Heart right ventricle (tissue), 16 donors: ENCODE measurements around the gene KRT9. TPM values are rescaled to one million over a fixed set of nuclear protein-coding genes. Genes with fewer than 3 reads are reported as not detected.

Source experiments
- ATAC-seq, 8 donors: fragments of 200-7000 bp; cut with Tn5 transposase; one replicate each; pipeline ENCODE4 v1.9.1; 2020; ENCODE audit warnings: mild to moderate bottlenecking in 8 of 8, moderate library complexity in 8 of 8, moderate number of reproducible peaks in 1 of 8
- DNase-seq, 2 donors: peaks; one replicate each; pipeline ENCODE4 v3.0.0-alpha.2; 2020
- H3K27ac ChIP-seq, 10 donors: fragments of 200-600 bp; sonication (generic) in 2 of 10; one replicate each; pipeline versions ENCODE4 v1.5.0 to v1.8.0; 2020 to 2022; ENCODE audit warnings: mild to moderate bottlenecking in 3 of 10
- H3K27me3 ChIP-seq, 7 donors: fragments of 200-600 bp; one replicate each; pipeline ENCODE4 v1.8.0; 2021 to 2022; ENCODE audit warnings: mild to moderate bottlenecking in 2 of 7
- H3K36me3 ChIP-seq, 9 donors: fragments of 200-600 bp; sonication (generic) in 1 of 9; one replicate each; pipeline versions ENCODE4 v1.5.0 to v1.8.0; 2020 to 2022; ENCODE audit warnings: mild to moderate bottlenecking in 2 of 9
- H3K4me1 ChIP-seq, 9 donors: fragments of 200-600 bp; sonication (generic) in 1 of 9; one replicate each; pipeline versions ENCODE4 v1.5.0 to v1.8.0; 2020 to 2022; ENCODE audit warnings: mild to moderate bottlenecking in 4 of 9
- H3K4me3 ChIP-seq, 10 donors: fragments of 200-600 bp; sonication (generic) in 2 of 10; one replicate each; pipeline versions ENCODE4 v1.5.0 to v1.8.0; 2020 to 2022; ENCODE audit warnings: mild to moderate bottlenecking in 7 of 10, moderate library complexity in 2 of 10
- H3K9me3 ChIP-seq, 11 donors: fragments of 200-600 bp in 10 of 11; sonication (generic) in 2 of 11; one replicate each; pipeline versions ENCODE4 v1.5.0 to v1.8.0; 2013 to 2022; ENCODE audit warnings: mild to moderate bottlenecking in 2 of 11, control low read depth in 1 of 11, moderate library complexity in 1 of 11
- CTCF ChIP-seq, 9 donors: fragments of 200-600 bp; sonication (generic) in 2 of 9; IDR thresholded peaks; one replicate each; pipeline versions ENCODE4 v1.5.0 to v1.8.0; 2021 to 2022; ENCODE audit warnings: antibody characterized with exemption in 9 of 9, mild to moderate bottlenecking in 5 of 9, moderate library complexity in 1 of 9
- WGBS, 2 donors: extraction: QIAGEN DNeasy Blood & Tissue Kit; methylation state at CpG; one replicate each; pipeline ENCODE4 v1.1.7; 2013; ENCODE audit warnings: inconsistent platforms in 1 of 2; 5-methylcytosine and 5-hydroxymethylcytosine counted together
- intact Hi-C, 10 donors: fragments of 100-400 bp; cut with DNase I; formaldehyde crosslinking; loops; one replicate each; pipeline versions ENCODE4 v1.11.1 to v1.14.2; 2022
- polyA plus RNA-seq, 2 donors: library from polyadenylated mRNA; stranded (reverse); fragments of 200-250 nt; gene quantifications; one replicate each; pipeline ENCODE4 v1.2.3, GENCODE V29; 2013
- total RNA-seq, 10 donors: library from RNA; stranded (reverse); fragmentation: NEBNext Ultra II Directional in 3 of 10; extraction: Animal tissue kit (Norgen Biotek cat#: 25700) in 3 of 10; gene quantifications; one replicate each; pipeline versions ENCODE4 v1.2.1 to v1.2.4, GENCODE V29; 2021 to 2023
- donor health status: Arrhythmogenic right ventricular cardiomyopathy.
- donor health status: ischemic (EF 13 %, LVEDD 7.1; RV severe dilation, severe dysfunction).
- donor health status: healthy with polysubstance abuse.
- donor health status: DM: no; HTN: yes; CAD: no.
- donor health status: DM: no; HTN: no; CAD: no.
- donor health status: ischemic (EF 25% LVEDD 6.9; RV normal size, moderate dysfunction).
- donor health status: ischemic (EF 25% LVEDD 5.7; RV mildly dilated, moderate dysfunction).
- donor health status: healthy.
- donor health status: DM: yes; HTN: yes; CAD: no.
- donor health status: Ischemic cardiomyopathy.
- donor health status: ischemic (EF 35%, LVEDD 5.7; RV mildly dilated, moderate dysfunction).
- donor health status: nonischemic (EF 11% LVEDD 7.7; RV severe dilation, severe dysfunction).
- donor health status: DM: yes; HTN: yes; CAD: no.
- donor health status: PGD.
- donor health status: ischemic (EF 29% LVEDD 5.4; RV normal size, mild dysfunction).
- donor health status: nonischemic (EF 23%, LVEDD 6.1; RV moderate dilation, normal function).

KRT9 gene
- total and polyA plus RNA-seq, 12 donors = not detected

DNA sequence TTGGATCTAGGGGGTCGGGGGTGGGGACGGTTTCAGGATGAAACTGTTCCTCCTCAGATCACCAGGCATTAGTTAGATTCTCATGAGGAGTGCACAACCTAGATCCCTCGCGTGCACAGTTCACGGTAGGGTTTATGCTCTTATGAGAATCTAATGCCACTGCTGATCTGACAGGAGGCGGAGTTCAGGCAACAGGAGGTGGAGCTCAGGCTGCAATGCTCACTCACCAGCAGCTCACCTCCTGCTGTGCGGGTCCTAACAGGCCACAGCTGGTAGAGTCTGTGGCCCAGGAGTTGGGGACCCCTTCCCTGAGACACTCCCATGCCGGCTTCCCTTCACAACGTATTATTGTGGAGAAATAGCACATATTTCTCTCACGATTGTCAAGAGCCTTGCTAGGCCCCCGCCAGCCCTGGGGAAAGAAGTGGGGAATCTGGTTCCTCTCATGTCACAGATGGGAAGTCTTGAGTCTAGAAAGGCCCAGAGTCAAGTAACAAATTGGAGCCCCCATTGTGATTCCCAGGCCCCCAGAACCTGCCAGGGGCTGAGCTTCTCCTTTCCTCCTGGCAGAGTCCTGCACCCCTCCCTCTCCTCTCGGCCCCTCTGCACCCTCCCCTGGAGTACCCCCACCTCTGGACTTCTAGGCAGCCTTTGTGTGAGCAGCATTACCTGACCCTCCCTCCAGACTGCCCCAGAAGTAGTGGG, 20.9 kb upstream of the KRT9 start:
- no peak for ATAC-seq
- H3K27me3 ChIP-seq = peaks cover 0 to 35% (median 13%) of the 10 kb centered on the region in 7 donors

DNA sequence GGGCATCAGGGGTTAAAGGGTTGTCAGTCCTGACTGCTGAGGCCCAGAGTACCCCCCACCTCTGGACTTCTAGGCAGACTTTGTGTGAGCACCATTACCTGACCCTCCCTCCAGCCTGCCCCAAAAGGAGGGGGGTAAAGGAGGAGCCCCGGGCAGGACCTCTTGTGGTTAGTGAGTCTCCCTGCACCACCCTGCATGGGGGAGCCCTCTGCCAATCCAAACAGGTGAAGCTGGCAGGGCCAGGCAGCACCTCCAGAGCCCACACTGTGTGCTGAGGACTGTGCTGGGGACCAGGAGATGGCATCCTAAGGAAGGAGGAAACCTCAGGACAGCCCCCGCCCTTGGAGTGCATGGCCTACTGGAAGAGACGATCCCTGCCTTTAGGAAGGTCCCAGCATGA, 17.4 kb upstream of the KRT9 start:
- no peaks in the 10 kb centered on the region for H3K4me1 ChIP-seq
- 72 to 84% methylated on average over 3 of the region's 3 CpGs for WGBS, 2 donors
- no peak overlapping the region for H3K4me3 ChIP-seq
- H3K36me3 ChIP-seq = no peaks in the 10 kb centered on the region
- intact Hi-C loops = loop anchor here in 2 of 10 donors (10.0 kb wide), 1 partner anchor 56 kb away; no protein-coding TSS in a partner anchor
- peaks cover 0 to 20% (median 3%) of the 10 kb centered on the region in 7 donors for H3K27me3 ChIP-seq
- DNase-seq = no peak
- ATAC-seq = no peak
- TF ChIP-seq CTCF (IDR thresholded peaks at IDR 0.05) = no peak
- H3K9me3 ChIP-seq = no peaks in the 10 kb centered on the region
- H3K27ac ChIP-seq = no peak overlapping the region

More for the DNA sequence above, 20.9 kb upstream of the KRT9 start:
- no peaks in the 10 kb centered on the region for H3K9me3 ChIP-seq
- no peak for DNase-seq
- H3K4me1 ChIP-seq = no peaks in the 10 kb centered on the region
- intact Hi-C loops = no loop called here
- WGBS, 2 donors = 70 to 74% methylated on average over 12 of the region's 12 CpGs
- H3K4me3 ChIP-seq = no peak overlapping the region
- no peak for TF ChIP-seq CTCF (IDR thresholded peaks at IDR 0.05)
- no peaks in the 10 kb centered on the region for H3K36me3 ChIP-seq
- no peak overlapping the region for H3K27ac ChIP-seq

GRCh38 chr17:41588126-41588810, 16.4 kb upstream of the KRT9 start:
- H3K27ac ChIP-seq = no peak overlapping the region
- no peaks in the 10 kb centered on the region for H3K4me1 ChIP-seq
- no peaks in the 10 kb centered on the region for H3K9me3 ChIP-seq
- ATAC-seq = no peak
- DNase-seq = no peak
- TF ChIP-seq CTCF (IDR thresholded peaks at IDR 0.05) = no peak
- no peaks in the 10 kb centered on the region for H3K36me3 ChIP-seq
- intact Hi-C loops = loop anchor here in 2 of 10 donors (10.0 kb wide), 1 partner anchor 57 kb away; no protein-coding TSS in a partner anchor
- H3K4me3 ChIP-seq = no peak overlapping the region
- WGBS, 2 donors = 62 to 70% methylated on average over 8 of the region's 8 CpGs
- peaks cover 0 to 17% (median 0%) of the 10 kb centered on the region in 7 donors for H3K27me3 ChIP-seq

DNA sequence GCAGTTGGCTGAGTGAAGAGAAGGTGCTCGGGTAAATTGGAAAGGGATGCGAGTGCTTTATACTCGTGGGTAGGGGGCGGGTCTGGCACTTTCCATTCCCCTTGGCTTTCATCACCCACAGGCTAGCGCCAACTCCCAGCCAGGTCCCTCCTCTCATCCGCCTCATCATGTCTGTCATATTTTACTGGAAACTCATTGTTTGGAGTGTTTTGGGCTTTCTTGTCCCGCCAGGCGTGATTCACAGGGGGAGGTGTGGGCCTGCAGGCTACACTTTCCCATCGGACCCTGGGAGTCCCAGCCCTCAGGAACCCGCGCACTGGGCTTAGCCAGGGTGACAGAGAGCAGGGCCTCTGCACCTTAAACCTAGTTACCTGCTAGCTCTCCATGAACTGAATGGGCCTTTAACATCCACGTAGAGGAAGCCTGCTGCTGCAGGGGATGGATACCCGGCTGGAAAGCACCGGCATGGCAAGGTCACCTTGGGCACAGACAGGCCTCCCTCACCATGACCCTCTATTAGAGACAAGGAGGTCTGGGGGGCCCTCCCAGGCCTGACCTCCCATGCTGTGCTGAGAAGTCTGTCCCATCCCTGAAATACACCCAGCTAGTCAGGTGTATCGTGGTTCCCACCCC, 15.1 kb upstream of the KRT9 start, which contains the start of gene KRT14:
KRT14 (minus strand) TSS at position 33 of the 633 bp plus-strand sequence. CDS start 61 bp downstream, outside the sequence.
- H3K36me3 ChIP-seq = no peaks in the 10 kb centered on the region
- no peak within 1 kb of the TSS for H3K27ac ChIP-seq
- intact Hi-C loops = loop anchor here in 2 of 10 donors (10.0 kb wide), 1 partner anchor 58 kb away; no protein-coding TSS in a partner anchor
- H3K4me1 ChIP-seq = no peaks in the 10 kb centered on the region
- H3K9me3 ChIP-seq = no peaks in the 10 kb centered on the region
- H3K4me3 ChIP-seq = no peak within 1 kb of the TSS
- no peak for DNase-seq
- TF ChIP-seq CTCF (IDR thresholded peaks at IDR 0.05) = no peak
- WGBS, 2 donors = 84 to 86% methylated on average over 15 of the region's 15 CpGs
- peaks cover 0 to 22% (median 0%) of the 10 kb centered on the region in 7 donors for H3K27me3 ChIP-seq
- no peak for ATAC-seq
